Stimulated activated CD8-positive, alpha-beta memory T cell treated with anti-CD3 and anti-CD28 coated beads, Interleukin-15, amount 100 ng/mL, for 1 hour (primary cell): ENCODE data around the gene CCT8.

Experiments
- DNase-seq: peaks from one replicate; pipeline ENCODE4 v3.0.0-alpha.2; 2020; ENCODE audit warnings: low read depth

The CCT8 gene

DNA sequence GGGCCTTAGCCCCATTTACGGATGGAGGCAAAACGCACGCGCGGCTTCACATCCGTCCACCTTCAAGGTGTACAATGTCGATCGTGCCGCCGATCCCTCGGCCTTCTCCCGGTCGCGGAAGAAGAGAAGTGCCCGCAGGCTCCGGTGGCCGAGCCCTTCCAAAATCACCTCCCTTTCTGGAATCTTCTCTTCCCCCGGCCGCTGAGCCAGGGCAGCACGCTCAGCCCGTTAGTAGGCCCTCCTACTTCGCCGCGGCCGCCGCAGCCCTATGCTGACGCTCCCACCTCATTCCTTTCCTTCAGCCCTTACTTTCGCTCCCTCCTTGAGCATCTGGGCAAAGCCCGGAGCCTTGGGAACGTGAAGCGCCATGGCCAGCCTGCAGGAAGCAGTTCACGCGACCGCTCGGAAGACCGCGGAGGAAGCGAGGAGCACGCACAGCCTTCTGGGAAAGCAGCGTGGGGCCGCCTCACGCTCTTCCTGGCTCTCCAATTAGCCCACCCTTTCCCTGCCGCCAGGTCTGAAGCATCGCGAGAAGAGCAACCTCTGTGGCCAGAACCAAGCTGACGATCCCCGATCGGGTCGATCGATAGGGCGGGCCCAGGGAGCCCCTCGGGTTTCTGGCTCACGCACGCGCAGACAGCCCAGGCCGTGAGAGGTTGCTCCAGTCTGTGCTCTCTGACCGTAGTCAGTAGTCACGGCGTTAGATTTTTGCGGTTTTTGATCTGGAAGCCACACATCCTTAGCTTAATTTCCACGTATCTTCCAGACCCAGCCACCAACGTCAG is at the start of gene CCT8:
CCT8 (minus strand) TSS at position 427 of the 785 bp plus-strand sequence; CDS start at position 369, 58 bp downstream.
- DNase-seq, result peak; percentile 98

GRCh38 chr21:29121759-29122158 is 48.3 kb upstream of the CCT8 start:
- no peak for DNase-seq

DNA sequence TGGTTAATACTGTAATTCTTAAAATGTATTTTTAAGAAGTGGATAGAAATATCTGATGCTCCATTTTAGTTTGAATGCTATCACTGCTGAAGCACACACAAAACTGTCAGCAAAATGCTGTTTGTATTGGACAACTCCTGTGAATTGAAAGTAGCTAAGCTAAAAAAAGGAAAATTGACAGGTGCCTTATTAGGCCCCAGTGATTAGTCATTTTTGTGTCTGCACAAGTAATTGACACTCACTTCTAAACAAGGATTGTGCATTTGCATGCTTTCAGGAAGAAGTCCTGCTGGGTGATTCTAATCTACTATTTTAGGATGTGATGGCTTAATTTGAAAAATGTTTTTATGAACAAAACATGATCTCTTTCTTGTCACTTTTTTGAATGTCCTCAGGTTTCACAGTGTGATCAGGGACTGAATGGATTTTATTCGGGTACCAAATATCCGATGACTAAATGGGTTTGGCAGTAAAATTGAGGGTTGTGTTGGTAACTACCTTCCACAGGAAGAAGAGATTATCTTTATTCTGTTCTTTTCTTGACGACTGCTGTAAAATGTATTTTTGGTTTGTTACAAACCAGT is 44.0 kb upstream of the CCT8 start:
- DNase-seq, result no peak

- no peak for DNase-seq
Measured at GRCh38 chr21:29115899-29116298, 42.5 kb upstream of the CCT8 start.

- DNase-seq, result no peak
Measured at GRCh38 chr21:29114765-29115500, 41.5 kb upstream of the CCT8 start.

GRCh38 chr21:29105218-29105617 is 31.8 kb upstream of the CCT8 start:
- no peak for DNase-seq

GRCh38 chr21:29104239-29104708 is 30.8 kb upstream of the CCT8 start:
- no peak for DNase-seq

DNA sequence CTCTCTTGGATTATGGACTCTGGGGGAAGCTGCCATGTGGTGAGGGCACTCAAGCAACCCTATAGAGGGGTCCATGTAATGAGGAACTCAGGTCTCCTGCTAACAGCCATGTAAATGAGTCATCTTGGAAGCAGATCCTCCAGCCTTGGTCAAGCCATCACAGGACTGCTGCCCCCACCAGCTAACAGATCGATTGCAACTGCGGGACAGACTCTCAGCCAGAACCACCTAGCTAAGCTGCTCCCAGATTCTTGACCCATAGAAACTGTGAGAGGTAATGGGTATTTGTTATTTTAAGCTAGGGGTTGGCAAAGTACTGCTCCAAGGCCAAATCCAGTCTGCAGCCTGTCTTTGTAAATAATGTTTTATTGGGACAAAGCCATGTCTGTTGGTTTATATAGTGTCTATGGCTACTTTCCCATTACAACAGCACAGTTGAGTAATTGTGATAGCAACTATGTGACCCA is 29.4 kb upstream of the CCT8 start:
- no peak for DNase-seq

DNA sequence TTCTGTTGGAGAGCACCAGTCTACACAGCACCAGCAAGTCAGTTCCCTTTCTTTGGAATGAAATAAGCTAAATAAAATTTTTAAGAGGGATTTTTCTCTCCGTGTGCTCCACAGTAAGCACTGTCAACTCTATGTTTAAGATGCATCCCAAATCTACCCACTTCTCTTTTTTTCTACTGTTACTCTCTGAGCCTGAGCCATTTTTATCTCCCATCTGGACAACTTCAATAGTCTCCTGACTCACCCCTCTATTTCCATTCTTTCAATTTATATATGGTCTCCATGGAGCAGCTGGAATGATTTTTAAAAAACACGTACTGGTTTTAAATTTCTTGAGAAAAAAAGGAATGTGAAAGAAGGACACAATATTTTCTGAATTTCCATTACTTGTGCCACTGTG is 24.7 kb upstream of the CCT8 start:
- no peak for DNase-seq

DNA sequence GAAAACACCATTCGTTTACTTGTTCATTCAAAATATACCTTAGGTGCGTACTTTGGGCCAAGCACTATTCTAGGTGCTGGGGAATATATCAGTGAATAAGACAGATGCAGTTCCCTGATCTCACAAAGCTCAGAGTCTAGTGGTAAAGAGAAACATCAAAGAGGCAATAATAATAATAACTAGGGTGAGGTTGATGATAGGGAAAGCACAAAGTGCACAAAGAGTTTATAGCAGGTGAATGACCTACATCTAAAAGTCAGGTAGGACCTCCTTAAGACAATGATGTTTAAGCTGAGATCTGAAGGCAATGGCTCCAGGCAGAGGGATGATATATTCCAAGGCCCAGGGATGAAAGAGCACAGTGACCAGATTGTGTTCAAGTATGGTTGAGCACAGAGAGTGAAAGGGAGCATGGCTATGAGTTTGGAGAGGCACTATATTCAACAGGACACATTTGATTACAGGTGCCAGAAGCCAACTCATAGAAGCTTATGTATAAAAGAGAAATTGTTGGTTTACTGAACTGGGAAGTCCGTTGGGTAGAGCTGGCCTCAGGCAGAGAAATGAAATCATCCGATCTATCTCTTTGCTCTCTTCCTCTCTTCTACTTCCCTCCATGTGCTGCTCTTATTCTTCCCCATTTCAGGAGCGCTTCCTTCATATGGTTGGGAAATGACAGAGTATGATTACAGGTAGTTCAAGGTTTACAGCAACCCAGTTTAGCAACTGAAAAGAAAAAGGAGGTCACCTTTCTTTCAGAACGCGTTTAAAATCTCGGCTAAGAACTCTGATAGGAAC is 23.0 kb upstream of the CCT8 start:
- DNase-seq, result no peak

DNA sequence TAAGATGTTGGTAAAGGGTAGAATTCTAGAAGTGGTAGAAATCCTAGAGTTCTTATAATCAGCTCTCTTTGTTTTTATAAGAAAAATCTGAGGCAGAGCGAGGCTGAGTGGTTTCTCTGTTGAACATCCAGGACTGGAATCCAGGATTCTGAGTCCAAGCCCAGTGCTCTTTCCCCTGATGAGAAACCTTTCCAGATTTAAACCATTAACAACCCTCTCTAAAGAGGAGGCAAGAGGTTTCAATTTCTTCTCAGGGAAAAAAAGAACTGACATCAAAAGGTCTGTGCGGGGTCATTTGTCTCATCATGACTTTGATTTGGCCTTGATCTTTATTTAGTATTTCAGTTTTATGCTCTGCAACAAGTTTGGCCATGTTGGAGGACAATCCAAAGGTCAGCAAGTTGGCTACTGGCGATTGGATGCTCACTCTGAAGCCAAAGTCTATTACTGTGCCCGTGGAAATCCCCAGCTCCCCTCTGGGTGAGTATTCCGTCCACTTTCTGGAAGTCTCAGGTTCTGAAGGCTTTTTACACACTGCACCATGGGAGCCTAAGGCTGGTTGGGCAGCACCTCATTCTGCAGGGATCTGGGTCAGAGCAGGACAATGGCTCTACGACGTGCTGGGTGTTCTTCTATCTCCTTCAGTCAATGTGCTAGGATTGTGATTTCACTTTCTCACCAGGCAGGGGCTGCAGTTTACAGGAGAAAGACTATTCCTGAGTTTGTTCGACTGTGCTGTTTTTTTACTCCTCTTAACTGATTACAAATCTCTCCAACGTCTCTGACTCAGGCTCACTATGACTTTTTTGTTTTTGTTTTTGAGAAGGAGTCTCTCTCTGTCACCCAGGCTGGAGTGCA is 18.9 kb upstream of the CCT8 start:
- no peak for DNase-seq

GRCh38 chr21:29091033-29091432 is 17.6 kb upstream of the CCT8 start:
- no peak for DNase-seq

GRCh38 chr21:29085106-29085752 is 11.8 kb upstream of the CCT8 start:
- DNase-seq, result no peak

DNA sequence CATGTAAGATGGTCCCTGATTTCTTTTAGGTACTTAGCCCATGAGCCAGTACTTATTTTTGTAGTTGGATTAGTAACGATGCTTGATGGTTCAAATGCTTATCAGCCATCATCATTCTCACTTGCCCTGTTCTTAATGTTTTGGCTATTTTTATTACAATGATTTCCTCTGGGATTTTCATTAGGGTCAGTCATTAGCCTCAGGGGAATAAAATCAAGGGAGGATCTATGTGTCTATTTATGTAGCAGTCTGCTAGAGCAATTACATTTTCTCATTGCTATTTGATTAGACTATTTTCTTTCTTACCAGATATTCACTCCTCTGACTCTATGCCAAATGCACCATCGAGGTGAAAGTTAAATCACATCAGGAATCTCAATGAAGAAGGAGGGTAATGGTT is 10.9 kb upstream of the CCT8 start:
- no peak for DNase-seq

GRCh38 chr21:29083306-29083705 is 9.9 kb upstream of the CCT8 start:
- DNase-seq, result no peak

DNA sequence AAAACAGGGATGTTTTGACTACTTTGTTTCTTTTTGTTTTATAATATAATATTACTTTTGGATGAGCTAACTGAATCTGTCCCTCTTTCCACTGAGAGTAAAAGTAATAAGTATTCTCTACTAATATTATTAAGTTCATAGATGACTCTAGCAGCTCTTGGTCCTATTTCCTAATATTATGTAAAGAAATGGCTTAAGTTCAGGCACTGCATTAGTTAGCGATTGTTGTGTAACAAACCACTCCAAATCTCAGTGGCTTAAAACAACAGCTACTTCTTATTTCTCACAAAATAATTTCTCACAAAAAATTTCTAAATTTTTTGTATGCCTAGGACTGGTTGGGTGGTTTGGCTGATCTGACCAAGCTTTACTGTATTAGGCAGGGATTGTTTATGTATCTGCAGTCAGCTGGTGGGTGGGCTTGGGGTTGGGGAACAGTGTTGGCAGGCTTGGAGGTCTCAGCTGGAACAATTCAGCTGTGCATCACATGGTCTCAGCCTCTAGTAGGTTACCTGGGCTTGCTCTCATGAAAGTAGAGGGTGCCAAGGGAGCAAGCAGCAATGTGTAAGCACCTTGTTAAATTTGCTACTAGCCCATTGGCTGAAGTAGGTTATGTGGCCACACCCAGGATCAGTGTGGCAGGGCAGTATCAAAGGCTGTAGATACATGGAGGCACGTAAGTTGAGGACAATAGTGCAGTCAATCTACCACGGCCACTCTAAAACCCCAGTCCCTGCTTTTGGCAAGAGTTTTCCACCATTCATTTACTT is 8.8 kb upstream of the CCT8 start:
- DNase-seq, result no peak

- DNase-seq, result no peak
Measured at GRCh38 chr21:29080454-29080941, 7.0 kb upstream of the CCT8 start.

DNA sequence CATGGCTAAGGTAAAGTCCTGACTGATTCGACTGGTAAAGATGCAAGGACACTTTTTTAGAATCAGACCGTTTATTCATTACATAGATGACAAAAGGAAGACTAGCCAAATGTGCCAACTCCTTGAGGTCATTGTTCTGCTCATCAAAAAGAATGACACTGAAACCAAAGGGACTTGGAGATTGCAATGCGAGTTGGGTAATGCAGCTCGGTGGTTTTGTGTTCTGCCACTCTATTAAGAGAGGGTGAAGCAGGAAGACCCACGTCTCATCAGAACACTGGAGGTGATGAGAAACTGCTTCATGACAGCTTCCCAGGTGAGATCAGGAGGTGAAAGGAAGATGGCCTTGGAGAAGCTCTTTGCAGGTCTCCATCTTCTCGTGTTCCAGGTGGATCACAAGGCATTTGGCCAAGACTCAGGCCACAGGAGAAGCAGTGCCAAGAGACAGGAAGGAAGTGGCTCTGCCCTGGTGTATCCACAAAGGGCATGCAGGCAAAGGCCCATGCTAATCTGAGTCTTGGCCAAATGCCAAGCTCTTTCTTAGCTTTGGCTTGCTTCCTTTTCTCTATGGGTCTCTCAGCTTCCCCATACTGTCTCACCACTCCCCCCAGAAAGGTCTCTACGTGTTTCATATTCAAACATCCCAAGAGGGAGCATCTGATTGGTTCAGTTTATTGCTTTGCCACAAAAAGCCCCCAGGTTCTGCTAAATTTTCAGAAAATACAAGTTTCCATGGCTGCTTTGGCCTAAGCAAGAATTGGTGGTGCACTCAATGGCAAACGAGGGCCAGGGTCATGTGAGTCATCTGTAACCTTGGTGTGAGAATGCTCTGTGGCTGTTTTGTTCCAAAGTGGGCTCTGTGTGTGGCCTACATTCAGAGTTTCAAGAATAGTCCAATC is 5.7 kb upstream of the CCT8 start:
- no peak for DNase-seq
